ENCODE results near the gene GATA6.
"Not testable (repeated sequence)": the region's sequence is repeated elsewhere in the genome, so short reads cannot be mapped to it uniquely, and the experiment has no call there.

The GATA6 gene

DNA sequence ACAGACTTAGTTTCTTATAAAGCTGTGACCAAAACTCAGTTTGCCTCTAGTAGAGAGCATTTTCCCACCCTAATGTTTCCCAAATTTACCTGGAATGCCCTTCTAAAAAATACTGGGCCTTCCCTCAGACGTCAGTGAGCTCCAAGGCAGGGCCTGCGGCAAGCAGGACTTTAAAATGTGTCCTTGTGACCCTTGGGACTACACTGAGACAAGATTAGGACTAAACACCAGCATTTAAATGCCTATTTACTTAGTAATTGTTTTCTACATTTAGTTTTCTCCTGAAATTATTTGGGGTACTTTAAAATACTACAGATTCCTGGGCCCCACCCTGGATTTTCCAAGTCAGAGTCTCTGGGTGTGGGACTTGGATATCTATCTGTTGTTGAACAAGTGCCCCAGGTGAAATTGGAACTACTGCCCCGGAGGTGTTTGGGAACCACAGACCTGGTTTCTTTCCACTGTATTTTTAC, 14.3 kb downstream of the GATA6 start:
- no peak for DNase-seq

- not testable (repeated sequence) for DNase-seq
Observed at GRCh38 chr18:22184573-22184972, 15.2 kb downstream of the GATA6 start.

DNA sequence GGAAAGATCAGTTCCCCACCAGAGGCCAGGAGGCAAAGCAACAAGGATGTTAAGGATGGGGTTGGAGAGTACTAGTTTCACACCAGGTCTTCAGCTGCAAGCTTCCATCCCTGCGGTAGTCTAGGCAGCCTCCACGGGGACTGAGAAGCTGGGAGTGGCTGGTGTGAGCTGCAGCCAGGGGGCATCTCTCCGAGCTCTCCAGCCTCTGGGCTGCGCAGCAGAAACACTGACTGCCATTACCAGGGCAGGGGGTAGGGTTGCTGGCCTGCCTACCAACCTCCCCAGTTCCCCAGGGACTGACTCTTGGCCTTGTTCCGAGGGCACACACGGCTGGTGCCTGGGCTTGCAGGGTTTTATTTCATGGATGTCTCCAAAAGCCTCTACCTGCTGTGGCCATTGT, 15.9 kb downstream of the GATA6 start:
- DNase-seq = no peak

DNA sequence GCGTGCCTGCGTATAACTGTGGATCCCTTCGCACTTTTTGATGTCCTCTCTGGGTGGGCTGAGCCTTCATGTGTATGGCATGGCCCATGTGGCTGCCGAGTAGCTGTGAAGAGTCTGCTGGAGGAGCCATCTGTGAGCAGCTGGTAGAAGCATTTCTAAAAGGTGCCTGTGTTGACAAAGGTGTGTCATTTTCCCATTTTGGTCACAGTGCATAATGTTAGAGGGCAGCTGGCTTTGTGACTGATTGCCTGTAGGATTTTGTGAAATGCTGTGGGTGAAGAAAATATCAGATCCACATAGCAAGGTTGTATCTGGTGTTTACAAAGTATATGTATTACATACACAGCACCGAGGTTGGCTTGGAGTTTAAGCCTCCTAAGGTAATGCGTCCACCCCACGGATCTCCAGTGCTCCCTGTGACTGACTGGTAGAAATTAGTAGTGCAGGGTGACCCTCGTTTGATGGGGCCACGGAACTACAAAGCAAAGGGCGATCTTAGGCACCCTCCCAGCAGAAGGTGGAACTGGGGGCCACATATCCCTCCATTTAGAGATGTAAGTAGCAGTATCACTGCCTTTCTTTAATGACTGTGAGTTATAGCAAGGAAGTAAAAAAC, 16.5 kb downstream of the GATA6 start:
- no peak for DNase-seq

DNA sequence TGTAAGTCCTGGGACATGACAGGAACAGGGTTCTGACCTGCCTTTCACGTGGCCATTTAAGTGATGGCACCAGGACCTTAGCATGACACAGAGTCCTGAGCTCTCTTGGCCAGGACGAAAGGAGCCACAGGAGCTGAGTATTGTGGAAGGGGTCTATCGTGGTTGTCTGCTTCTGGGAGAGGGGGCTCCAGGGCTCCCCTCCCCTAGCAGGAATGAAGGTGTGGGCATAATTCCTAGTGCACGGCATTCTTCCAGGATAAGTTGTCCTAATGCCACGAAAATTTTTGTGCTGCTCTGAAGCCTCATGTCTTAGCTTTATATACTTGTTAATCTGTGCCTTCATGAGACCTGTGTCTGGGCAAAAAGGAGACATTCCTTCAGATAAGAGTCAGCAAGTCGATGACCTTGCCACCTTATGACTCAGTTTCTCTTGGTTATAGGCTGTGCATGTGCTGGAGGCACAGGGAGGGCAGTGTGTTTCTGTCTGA, 17.1 kb downstream of the GATA6 start:
- DNase-seq = no peak

GRCh38 chr18:22188559-22189267, 19.3 kb downstream of the GATA6 start:
- DNase-seq = no peak

- no peak for DNase-seq
Observed at GRCh38 chr18:22189449-22190166, 20.2 kb downstream of the GATA6 start.

DNA sequence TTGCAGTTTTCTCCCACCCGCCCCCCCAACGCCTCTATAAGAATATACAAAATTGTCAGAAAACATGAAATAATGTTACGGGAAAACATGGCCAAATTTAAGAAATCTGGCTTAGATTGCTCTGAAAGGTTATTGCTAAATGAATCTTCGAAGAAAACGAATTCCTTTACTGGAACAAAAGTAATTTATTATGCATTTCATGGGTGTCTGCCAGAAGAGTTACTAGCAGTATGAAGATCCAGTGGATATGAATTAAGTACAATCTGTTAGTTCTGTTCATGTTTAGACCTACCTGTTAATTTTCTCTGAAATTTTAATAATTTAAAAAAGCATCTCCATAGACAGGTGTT, 21.9 kb downstream of the GATA6 start:
- DNase-seq = no peak

DNA sequence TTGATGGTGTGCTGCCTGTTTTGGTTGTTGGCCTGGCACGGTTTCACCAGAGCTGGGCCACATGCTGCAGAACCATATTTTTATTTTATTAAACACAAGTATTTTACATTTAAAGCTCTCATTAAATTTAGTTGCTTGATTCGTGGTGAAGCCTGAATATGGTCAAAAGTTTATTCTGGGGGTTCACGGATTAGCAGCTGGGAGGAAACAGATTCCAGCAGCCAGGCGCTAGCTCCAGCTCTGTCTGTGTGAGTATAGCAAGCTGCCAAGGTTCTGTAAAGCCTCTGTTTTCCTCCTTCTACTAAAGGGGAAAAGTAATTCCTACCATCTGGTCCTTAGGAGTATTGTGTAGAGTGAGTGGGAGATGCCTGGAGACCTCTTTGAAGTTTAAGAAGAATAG, 22.5 kb downstream of the GATA6 start:
- no peak for DNase-seq

DNA sequence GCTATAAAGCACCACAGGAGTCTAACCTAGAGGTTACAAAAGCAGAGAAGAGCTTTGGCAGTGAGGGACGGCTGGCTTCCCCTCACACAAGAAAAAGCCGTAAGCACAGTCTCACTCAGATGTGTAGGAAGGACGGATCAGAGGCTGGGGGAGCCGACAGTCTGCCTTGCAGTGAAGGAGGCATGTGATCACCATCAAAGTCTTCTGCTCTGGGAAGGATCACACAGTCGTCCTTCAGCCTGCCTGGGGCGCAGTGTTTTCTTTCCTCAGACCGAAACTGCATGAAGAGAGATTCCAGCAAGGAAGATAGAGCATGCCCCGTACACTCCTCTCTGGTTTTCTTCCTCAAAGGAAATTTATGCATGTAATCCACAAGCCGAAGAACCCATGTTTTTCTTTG, 24.1 kb downstream of the GATA6 start:
- no peak for DNase-seq

DNA sequence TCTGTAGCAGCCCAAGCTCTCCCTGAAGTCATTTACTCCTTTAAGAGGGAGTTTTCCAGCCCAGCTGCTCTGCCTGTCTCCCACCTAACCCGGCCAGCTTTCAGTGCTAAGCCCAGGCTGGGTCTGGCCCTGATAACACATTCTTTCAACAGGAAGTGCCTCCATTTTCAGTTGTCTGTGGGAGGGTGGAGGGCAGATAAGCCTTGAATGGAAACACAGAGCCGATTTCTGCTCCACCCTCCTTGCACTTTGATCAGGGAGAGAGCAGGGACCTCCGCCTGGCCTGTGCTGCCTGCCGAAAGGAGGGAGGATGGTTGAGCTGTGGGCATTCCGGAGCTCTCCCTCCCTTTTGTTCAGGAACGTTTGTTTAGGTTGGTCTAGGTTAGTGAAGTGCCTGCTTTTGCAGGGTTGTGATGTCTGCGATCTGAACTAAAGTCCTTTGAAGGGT, 24.8 kb downstream of the GATA6 start:
- no peak for DNase-seq

- DNase-seq = no peak
Observed at GRCh38 chr18:22195052-22195451, 25.7 kb downstream of the GATA6 start.

- not testable (repeated sequence) for DNase-seq
Observed at GRCh38 chr18:22196943-22197342, 27.6 kb downstream of the GATA6 start.

DNA sequence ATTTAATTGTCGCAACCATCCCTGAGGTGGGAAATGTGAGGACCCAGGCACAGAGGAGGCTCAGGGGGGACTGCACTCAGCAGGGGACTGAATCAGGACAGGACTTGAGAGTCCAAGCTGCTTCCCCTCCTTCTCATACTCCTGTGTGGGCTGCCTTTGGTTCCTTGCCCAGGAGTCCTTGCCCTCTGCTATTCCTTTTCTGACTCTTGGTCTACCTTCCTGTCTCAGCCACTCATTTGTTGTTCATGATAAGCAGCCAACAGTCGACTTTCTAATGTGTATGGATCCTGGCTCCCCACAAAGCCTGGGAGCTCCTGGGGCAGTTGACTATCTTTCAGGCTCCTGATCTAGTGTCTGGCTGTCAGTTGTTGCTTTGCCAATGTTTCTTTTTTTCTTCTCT, 28.3 kb downstream of the GATA6 start:
- DNase-seq = no peak

DNA sequence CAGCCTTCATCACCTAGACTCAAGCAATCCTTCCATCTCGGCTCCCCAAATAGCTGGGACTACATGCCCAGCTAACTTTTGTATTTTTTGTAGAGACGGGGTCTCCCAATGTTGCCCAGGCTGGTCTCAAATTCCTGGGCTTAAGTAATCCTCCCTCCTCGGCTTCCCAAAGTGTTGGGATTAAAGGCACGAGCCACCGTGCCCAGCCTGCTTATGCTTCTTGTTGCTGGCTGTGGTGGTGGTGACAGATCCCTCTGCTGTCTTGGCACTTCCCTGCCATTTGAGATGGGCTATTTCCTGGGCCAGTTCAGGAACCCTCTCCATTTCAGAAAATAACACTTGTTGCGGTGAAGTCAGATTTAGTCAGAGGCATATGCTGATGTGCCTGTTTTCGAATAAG, 28.8 kb downstream of the GATA6 start:
- no peak for DNase-seq

GRCh38 chr18:22199005-22199404, 29.6 kb downstream of the GATA6 start:
- DNase-seq = no peak

DNA sequence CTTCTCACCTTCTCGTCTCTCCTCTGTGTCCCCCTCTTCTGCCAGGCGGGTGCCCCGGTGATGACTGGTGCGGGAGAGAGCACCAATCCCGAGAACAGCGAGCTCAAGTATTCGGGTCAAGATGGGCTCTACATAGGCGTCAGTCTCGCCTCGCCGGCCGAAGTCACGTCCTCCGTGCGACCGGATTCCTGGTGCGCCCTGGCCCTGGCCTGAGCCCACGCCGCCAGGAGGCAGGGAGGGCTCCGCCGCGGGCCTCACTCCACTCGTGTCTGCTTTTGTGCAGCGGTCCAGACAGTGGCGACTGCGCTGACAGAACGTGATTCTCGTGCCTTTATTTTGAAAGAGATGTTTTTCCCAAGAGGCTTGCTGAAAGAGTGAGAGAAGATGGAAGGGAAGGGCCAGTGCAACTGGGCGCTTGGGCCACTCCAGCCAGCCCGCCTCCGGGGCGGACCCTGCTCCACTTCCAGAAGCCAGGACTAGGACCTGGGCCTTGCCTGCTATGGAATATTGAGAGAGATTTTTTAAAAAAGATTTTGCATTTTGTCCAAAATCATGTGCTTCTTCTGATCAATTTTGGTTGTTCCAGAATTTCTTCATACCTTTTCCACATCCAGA, 31.3 kb downstream of the GATA6 start:
- no peak for DNase-seq

GRCh38 chr18:22203035-22203434, 33.6 kb downstream of the GATA6 start:
- no peak for DNase-seq

DNA sequence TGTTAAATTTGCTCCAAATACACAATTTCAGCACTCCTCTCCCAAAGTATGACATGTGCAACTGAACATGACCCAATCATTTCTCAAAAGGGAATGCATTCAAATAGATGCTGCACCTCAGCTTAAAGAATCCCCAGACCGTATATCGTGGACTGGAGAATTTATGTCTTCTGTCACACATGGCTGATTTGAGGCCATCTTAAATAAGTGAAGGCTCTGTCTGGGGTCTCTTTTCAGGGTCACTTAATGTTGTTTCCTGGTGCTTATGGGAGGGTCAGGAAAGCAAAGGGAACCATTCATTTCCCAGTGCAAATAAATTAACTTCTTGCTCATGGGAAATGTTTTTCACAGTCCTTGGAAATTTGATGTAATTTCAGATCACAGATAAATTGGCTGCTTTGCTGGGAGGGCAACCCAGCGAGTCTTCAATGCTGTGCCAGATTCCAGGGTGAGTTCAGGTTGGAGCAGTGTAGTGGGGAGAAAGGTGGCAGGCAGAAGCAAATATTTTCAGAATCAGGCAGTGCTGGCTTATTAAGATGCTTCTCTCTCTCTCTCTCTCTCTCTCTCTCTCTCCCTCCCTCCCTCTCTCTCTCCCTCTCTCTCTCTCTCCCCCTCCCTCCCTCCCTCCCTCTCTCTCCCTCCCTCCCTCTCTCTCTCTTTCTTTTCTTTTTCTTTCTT, 34.3 kb downstream of the GATA6 start:
- DNase-seq = no peak

DNA sequence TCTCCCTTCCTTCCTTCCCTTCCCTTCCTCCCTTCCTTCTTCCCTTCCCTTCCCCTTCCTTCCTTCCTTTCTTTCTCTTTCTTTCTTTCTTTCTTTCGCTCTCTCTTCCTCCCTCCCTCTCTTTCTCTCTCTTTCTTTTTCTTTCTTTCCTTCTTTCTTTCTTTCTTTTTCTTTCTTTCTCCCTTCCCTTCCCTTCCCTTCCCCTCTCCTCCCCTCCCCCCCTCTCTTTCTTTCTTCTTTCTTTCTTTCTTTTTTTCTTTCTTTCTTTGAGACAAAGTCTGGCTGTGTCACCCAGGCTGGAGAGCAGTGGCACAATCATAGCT, 34.8 kb downstream of the GATA6 start:
- no peak for DNase-seq

- DNase-seq = no peak
Observed at GRCh38 chr18:22204996-22205395, 35.6 kb downstream of the GATA6 start.

DNA sequence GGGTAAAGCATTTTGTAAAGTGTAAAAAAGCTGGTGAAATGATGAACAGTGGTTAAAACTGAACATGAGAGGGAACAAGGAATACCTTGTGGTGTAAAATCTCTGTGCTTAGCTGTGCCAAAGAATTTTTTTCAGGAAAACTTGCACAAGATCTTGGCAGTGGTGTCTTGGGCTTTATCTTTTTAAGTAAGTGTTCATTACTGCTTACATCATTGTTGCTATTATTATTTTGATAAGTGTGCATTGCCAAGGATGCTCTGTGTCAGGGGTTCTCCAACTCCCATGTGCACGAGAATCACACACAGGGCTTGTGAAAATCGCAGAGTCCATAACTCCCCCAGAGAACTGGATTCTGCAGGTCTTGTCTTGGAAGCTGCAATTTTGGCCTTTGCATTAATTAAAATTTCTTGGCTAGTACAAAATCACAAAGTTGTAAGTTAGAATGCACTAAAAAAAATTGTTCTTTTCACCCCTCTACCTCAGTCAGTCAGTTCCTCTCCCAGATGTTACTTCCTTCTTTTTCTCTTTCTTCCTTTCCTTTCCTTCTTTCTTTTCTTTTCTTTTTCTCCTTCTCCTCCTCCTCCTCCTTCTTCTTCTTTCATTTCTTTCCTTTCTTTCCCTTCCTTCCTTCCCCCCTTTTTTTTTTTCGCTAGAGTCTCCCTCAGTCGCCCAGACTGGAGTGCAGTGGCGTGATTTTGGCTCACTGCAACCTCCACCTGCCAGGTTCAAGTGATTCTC, 37.8 kb downstream of the GATA6 start:
- no peak for DNase-seq

All from activated gamma-delta T cell treated with Interleukin-2 at 50 U/mL for 16 hours (primary cell).